PC-3 (cell line): ENCODE data around the gene POLA2. TPM values are rescaled to one million over a fixed set of nuclear protein-coding genes. Genes with fewer than 3 reads are reported as not detected.

ENCODE experiments used
- ATAC-seq: fragments of 200-7000 bp; cut with Tn5 transposase; 2 replicates; pipeline ENCODE4 v1.9.1; 2020; ENCODE audit warnings: mild to moderate bottlenecking, moderate library complexity
- BruUV-seq: library from RNA; stranded (reverse); fragments of 400-500 nt; replicated peaks from 2 replicates; lab custom pipeline; 2021; lab: Mats Ljungman, UMichigan
- CTCF ChIA-PET: fragments of 300-600 bp; sonication (Branson Sonifier 250); formaldehyde crosslinking; loops from one replicate; lab custom pipeline; 2022; ENCODE audit warnings: antibody characterized with exemption; lab: Charles Lee
- POLR2A ChIA-PET: fragments of 300-600 bp; sonication (Branson Sonifier 250); formaldehyde crosslinking; loops from one replicate; lab custom pipeline; 2022; ENCODE audit warnings: antibody characterized with exemption; ENCODE audit not compliant: unreplicated experiment; lab: Charles Lee
- DNase-seq: peaks from one replicate; pipeline ENCODE4 v3.0.0-alpha.2; 2015
- H2AFZ ChIP-seq: fragments of 300-600 bp; sonication (generic); 2 replicates; pipeline ENCODE4 v1.6.0; 2016; ENCODE audit warnings: antibody characterized with exemption, low read length
- H3F3A ChIP-seq: fragments of 300-600 bp; sonication (generic); one replicate; pipeline ENCODE4 v1.6.0; 2017; ENCODE audit warnings: antibody characterized with exemption, low read length, control low read depth, mild to moderate bottlenecking; ENCODE audit not compliant: unreplicated experiment
- H3K27ac ChIP-seq: fragments of 300-600 bp; sonication (generic); 2 replicates; pipeline ENCODE4 v1.5.1; 2016; ENCODE audit warnings: mild to moderate bottlenecking, low read length
- H3K27me3 ChIP-seq: fragments of 300-600 bp; sonication (generic); 2 replicates; pipeline ENCODE4 v1.6.1; 2016; ENCODE audit warnings: low read length, mixed read lengths
- H3K36me3 ChIP-seq: fragments of 300-600 bp; sonication (generic); 2 replicates; pipeline ENCODE4 v1.6.1; 2016; ENCODE audit warnings: low read depth, mixed run types, low read length, mixed read lengths
- H3K4me1 ChIP-seq: fragments of 300-600 bp; sonication (generic); 2 replicates; pipeline ENCODE4 v1.5.1; 2016; ENCODE audit warnings: low read length; ENCODE audit not compliant: insufficient read depth
- H3K4me2 ChIP-seq: fragments of 300-600 bp; sonication (generic); 2 replicates; pipeline ENCODE4 v1.6.0; 2016; ENCODE audit warnings: low read length
- H3K4me3 ChIP-seq: fragments of 300-600 bp; sonication (generic); 2 replicates; pipeline ENCODE4 v1.5.1; 2016; ENCODE audit warnings: mild to moderate bottlenecking, low read length, mixed read lengths
- H3K79me2 ChIP-seq: fragments of 300-600 bp; sonication (generic); 2 replicates; pipeline ENCODE4 v1.6.1; 2017; ENCODE audit warnings: low read length, mixed read lengths
- H3K9ac ChIP-seq: fragments of 300-600 bp; sonication (generic); 2 replicates; pipeline ENCODE4 v1.6.0; 2016; ENCODE audit warnings: mild to moderate bottlenecking, low read length
- H3K9me2 ChIP-seq: fragments of 300-600 bp; sonication (generic); replicated peaks from 2 replicates; pipeline ENCODE4 v1.6.1; 2016; ENCODE audit warnings: mixed run types, low read length, mixed read lengths
- H3K9me3 ChIP-seq: fragments of 300-600 bp; sonication (generic); 2 replicates; pipeline ENCODE4 v1.6.1; 2016; ENCODE audit warnings: low read length, mixed read lengths
- H4K20me1 ChIP-seq: fragments of 300-600 bp; sonication (generic); 2 replicates; pipeline ENCODE4 v1.6.1; 2016; ENCODE audit warnings: low read length, mixed read lengths
- CTCF ChIP-seq: fragments of 300-600 bp; sonication (generic); conservative IDR thresholded peaks from 2 replicates; pipeline ENCODE4 v1.5.1; 2017; ENCODE audit warnings: antibody characterized with exemption, low read depth, mild to moderate bottlenecking, low read length
- EZH2 ChIP-seq: fragments of 300-600 bp; sonication (generic); IDR thresholded peaks from one replicate; pipeline ENCODE4 v1.6.1; 2017; ENCODE audit warnings: antibody characterized with exemption, mild to moderate bottlenecking, low read length; ENCODE audit not compliant: unreplicated experiment
- EZH2phosphoT487 ChIP-seq: fragments of 300-600 bp; sonication (generic); IDR thresholded peaks from 2 replicates; pipeline ENCODE4 v1.6.1; 2018; ENCODE audit warnings: mild to moderate bottlenecking, antibody characterized with exemption, low read length, borderline replicate concordance
- intact Hi-C: fragments of 100-400 bp; cut with micrococcal nuclease; formaldehyde crosslinking; loops from 2 replicates; pipeline ENCODE4 v1.9.0; 2023
- total RNA-seq: library from RNA; depleted of rRNA; stranded (reverse); fragments of >200 nt; gene quantifications from 2 replicates; pipeline ENCODE4 v1.2.3, GENCODE V29; 2014

Gene POLA2
- total RNA-seq, 1 experiment from 2014 or later = 29.0 TPM

- no peak overlapping the region for H3K4me2 ChIP-seq
- no peaks in the 10 kb centered on the region for H3F3A ChIP-seq
- no peak overlapping the region for H2AFZ ChIP-seq
- no peak overlapping the region for H3K27ac ChIP-seq
- ChIA-PET POLR2A (no interaction called here), CTCF (no interaction called here)
- H3K36me3 ChIP-seq = peaks cover 24% of the 10 kb centered on the region
- intact Hi-C loops = no loop called here
- H4K20me1 ChIP-seq = peaks cover 23% of the 10 kb centered on the region
- H3K9me2 ChIP-seq = no peaks in the 10 kb centered on the region
- H3K79me2 ChIP-seq = peaks cover 18% of the 10 kb centered on the region
- no peaks in the 10 kb centered on the region for H3K9me3 ChIP-seq
- TF ChIP-seq EZH2phosphoT487 (no peak), EZH2 (no peak), CTCF (no peak)
- no peaks in the 10 kb centered on the region for H3K27me3 ChIP-seq
- peaks cover 9% of the 10 kb centered on the region for H3K4me1 ChIP-seq
- no peak overlapping the region for H3K9ac ChIP-seq
- ATAC-seq (no peak), DNase-seq (no peak)
- BruUV-seq = no TSS peak
- no peak overlapping the region for H3K4me3 ChIP-seq
These were observed 63.7 kb downstream of the POLA2 start for GRCh38 chr11:65325435-65325834.

DNA sequence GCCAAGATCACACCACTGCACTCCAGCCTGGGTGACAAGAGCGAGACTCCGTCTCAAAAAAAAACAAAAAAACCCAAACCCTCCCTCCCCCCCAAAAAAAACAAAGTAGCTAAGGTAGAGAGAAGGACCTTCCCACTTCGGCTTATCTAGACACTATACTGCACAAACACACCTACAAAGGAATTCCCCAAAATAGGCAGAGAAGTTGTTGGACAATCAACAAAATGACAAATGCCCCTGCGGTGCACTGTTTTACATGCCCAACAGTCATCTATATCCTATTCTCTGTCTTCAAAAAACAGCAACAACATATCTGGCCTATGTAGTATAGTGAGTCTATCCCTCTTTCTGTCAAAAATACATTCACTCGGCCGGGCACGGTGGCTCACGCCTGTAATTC lies 65.3 kb downstream of the POLA2 start:
- no peak overlapping the region for H3K4me3 ChIP-seq
- H3K9me2 ChIP-seq = no peaks in the 10 kb centered on the region
- H4K20me1 ChIP-seq = peaks cover 7% of the 10 kb centered on the region
- POLR2A ChIA-PET = interaction anchor here (0.6 kb wide), 1 partner anchor 52 kb away, joined by 42 read pairs; no protein-coding TSS in a partner anchor
- H3K4me1 ChIP-seq = peaks cover 9% of the 10 kb centered on the region
- TF ChIP-seq CTCF (no peak), EZH2phosphoT487 (no peak), EZH2 (no peak)
- no peaks in the 10 kb centered on the region for H3K9me3 ChIP-seq
- no peak for DNase-seq
- no peaks in the 10 kb centered on the region for H3K27me3 ChIP-seq
- H3K4me2 ChIP-seq = no peak overlapping the region
- H3K36me3 ChIP-seq = peaks cover 8% of the 10 kb centered on the region
- intact Hi-C loops = no loop called here
- BruUV-seq = no TSS peak
- H2AFZ ChIP-seq = no peak overlapping the region
- CTCF ChIA-PET = interaction anchor here (0.6 to 0.8 kb wide), 3 partner anchors 38 to 52 kb away, joined by 8 to 18 read pairs (median 8); no protein-coding TSS in a partner anchor
- H3F3A ChIP-seq = no peaks in the 10 kb centered on the region
- H3K27ac ChIP-seq = no peak overlapping the region
- ATAC-seq = no peak
- no peak overlapping the region for H3K9ac ChIP-seq
- H3K79me2 ChIP-seq = peaks cover 2% of the 10 kb centered on the region

DNA sequence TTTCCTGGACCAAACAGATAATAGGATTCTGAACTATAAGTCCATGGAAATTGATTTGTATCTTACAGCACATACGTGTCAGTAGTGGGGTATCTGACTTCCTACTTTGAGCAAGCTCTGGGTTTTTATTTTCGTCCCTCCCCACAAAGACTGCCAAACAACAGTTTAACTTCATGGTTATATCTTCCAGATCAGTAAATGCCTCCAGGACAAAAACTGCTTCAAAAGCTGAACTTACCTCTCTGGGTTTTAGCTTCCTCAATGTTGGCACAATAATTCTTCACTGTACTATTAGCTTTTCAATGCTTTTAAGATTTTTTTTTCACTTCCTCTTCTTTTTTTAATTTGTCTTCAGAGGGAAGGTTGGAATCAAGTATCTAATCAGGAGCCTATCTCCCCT lies 67.7 kb downstream of the POLA2 start:
- TSS peak; percentile 58 for BruUV-seq
- Histone ChIP-seq H4K20me1 (peaks cover 2% of the 10 kb centered on the region), H3K4me2 (peak overlapping the region; percentile 67), H3K27ac (no peak overlapping the region), H3K27me3 (no peaks in the 10 kb centered on the region), H2AFZ (peak overlapping the region; percentile 81), H3F3A (no peaks in the 10 kb centered on the region), H3K79me2 (peaks cover 9% of the 10 kb centered on the region), H3K9ac (peak overlapping the region; percentile 54), H3K9me3 (no peaks in the 10 kb centered on the region), H3K4me1 (peaks cover 9% of the 10 kb centered on the region), H3K9me2 (no peaks in the 10 kb centered on the region), H3K36me3 (no peaks in the 10 kb centered on the region), H3K4me3 (peak overlapping the region; percentile 15; the same call in 1 of the 2 replicates)
- ChIA-PET CTCF (interaction anchor here (0.6 to 3.2 kb wide), 8 partner anchors 13 to 254 kb away, joined by 3 to 132 read pairs (median 4); partner anchors contain the start of gene CDC42EP2), POLR2A (interaction anchor here (0.5 to 1.2 kb wide), 6 partner anchors 28 to 201 kb away, joined by 3 to 14 read pairs (median 4); no protein-coding TSS in a partner anchor)
- intact Hi-C loops = no loop called here
- DNase-seq (no peak), ATAC-seq (no peak)
- TF ChIP-seq EZH2 = no peak
- no peak for TF ChIP-seq CTCF
